Measurements from ENCODE around the gene TESMIN. TPM values are rescaled to one million over a fixed set of nuclear protein-coding genes. Genes with fewer than 3 reads are reported as not detected.

The TESMIN gene
- total RNA-seq, 1 experiment from 2014 or later, result 24.8 TPM

GRCh38 chr11:68698993-68699392 lies 52.3 kb downstream of the TESMIN start:
- no TSS peak for BruUV-seq (replicated peaks)
- TF ChIP-seq FOSL1 (IDR thresholded peaks at IDR 0.05; ENCODE audit: low read depth) (no peak), EGR1 (IDR thresholded peaks at IDR 0.05; ENCODE audit: low read depth) (no peak), ZBTB33 (IDR thresholded peaks at IDR 0.05; ENCODE audit: extremely low read depth, insufficient replicate concordance, low read length) (no peak), MAX (IDR thresholded peaks at IDR 0.05) (no peak), ELF1 (IDR thresholded peaks at IDR 0.05; ENCODE audit: borderline replicate concordance, low read depth) (no peak), CBX3 (IDR thresholded peaks at IDR 0.05; ENCODE audit: low read depth) (no peak), SIN3A (IDR thresholded peaks at IDR 0.05; ENCODE audit: low read depth) (no peak)
- H3K9me2 ChIP-seq (ENCODE audit: insufficient read depth), result no peaks in the 10 kb centered on the region
- H3K4me2 ChIP-seq (ENCODE audit: low read length), result no peak overlapping the region
- ChIA-PET CTCF (no interaction called here), RAD21 (ENCODE audit: low non-redundant PET in 1 of 2, low total read pairs in 2 of 2, uncharacterized antibody in 2 of 2, unreplicated experiment in 2 of 2) (no interaction called here), POLR2A (no interaction called here)
- intact Hi-C loops (cut with micrococcal nuclease), result no loop called here
- ATAC-seq (no peak), DNase-seq (ENCODE audit: low read depth, low spot score) (no peak)
- no peak overlapping the region for H2AFZ ChIP-seq (ENCODE audit: low read depth, low read length, poor library complexity, severe bottlenecking)
- H4K20me1 ChIP-seq (ENCODE audit: insufficient read depth), result no peaks in the 10 kb centered on the region
- no peaks in the 10 kb centered on the region for H3K27me3 ChIP-seq (ENCODE audit: insufficient read depth, low read length)
- no peaks in the 10 kb centered on the region for H3K36me3 ChIP-seq (ENCODE audit: control insufficient read depth in 1 of 2, insufficient read depth in 2 of 2, low read length in 2 of 2)
- H3K4me1 ChIP-seq (ENCODE audit: control insufficient read depth in 1 of 2, insufficient read depth in 2 of 2, low read length in 2 of 2), result no peaks in the 10 kb centered on the region
- no peak overlapping the region for H3K4me3 ChIP-seq (replicated peaks in 1 of 2; ENCODE audit: low read depth in 1 of 2, low read length in 2 of 2)
- no peak overlapping the region for H3K9ac ChIP-seq (ENCODE audit: low read length)
- H3K9me3 ChIP-seq (ENCODE audit: control insufficient read depth in 1 of 2, insufficient read depth in 1 of 2, low read depth in 1 of 2, low read length in 2 of 2), result no peaks in the 10 kb centered on the region; a peak in 1 of 4 replicates
- no peak overlapping the region for H3K27ac ChIP-seq (ENCODE audit: low read depth, low read length)
- H3K79me2 ChIP-seq (ENCODE audit: insufficient read depth, low read length), result no peaks in the 10 kb centered on the region

- ATAC-seq, result no peak
- POLR2A ChIA-PET, result no interaction called here
These were observed 55.8 kb downstream of the TESMIN start for GRCh38 chr11:68695531-68695930.

More at GRCh38 chr11:68695531-68695930, 55.8 kb downstream of the TESMIN start:
- intact Hi-C loops (cut with micrococcal nuclease), result no loop called here
- Histone ChIP-seq H3K4me3 (replicated peaks in 1 of 2; ENCODE audit: low read depth in 1 of 2, low read length in 2 of 2) (no peak overlapping the region), H3K9me3 (ENCODE audit: control insufficient read depth in 1 of 2, insufficient read depth in 1 of 2, low read depth in 1 of 2, low read length in 2 of 2) (no peaks in the 10 kb centered on the region; a peak in 1 of 4 replicates), H3K36me3 (ENCODE audit: control insufficient read depth in 1 of 2, insufficient read depth in 2 of 2, low read length in 2 of 2) (peaks cover 0 to 4% of the 10 kb centered on the region in 2 experiments; a peak in 1 of 4 replicates), H3K27me3 (ENCODE audit: insufficient read depth, low read length) (no peaks in the 10 kb centered on the region), H3K27ac (ENCODE audit: low read depth, low read length) (no peak overlapping the region), H3K9ac (ENCODE audit: low read length) (no peak overlapping the region), H3K4me1 (ENCODE audit: control insufficient read depth in 1 of 2, insufficient read depth in 2 of 2, low read length in 2 of 2) (no peaks in the 10 kb centered on the region), H4K20me1 (ENCODE audit: insufficient read depth) (no peaks in the 10 kb centered on the region), H3K79me2 (ENCODE audit: insufficient read depth, low read length) (no peaks in the 10 kb centered on the region), H3K4me2 (ENCODE audit: low read length) (no peak overlapping the region), H3K9me2 (ENCODE audit: insufficient read depth) (no peaks in the 10 kb centered on the region), H2AFZ (ENCODE audit: low read depth, low read length, poor library complexity, severe bottlenecking) (no peak overlapping the region)
- DNase-seq (ENCODE audit: low read depth, low spot score), result no peak
- ChIA-PET RAD21 (ENCODE audit: low non-redundant PET in 1 of 2, low total read pairs in 2 of 2, uncharacterized antibody in 2 of 2, unreplicated experiment in 2 of 2) (no interaction called here), CTCF (no interaction called here)
- no TSS peak for BruUV-seq (replicated peaks)
- TF ChIP-seq CTCF (IDR thresholded peaks at IDR 0.05 in 2 of 3, conservative IDR thresholded peaks at IDR 0.05 in 1 of 3; ENCODE audit: borderline replicate concordance in 1 of 3, insufficient read depth in 1 of 3, low read depth in 2 of 3, low read length in 2 of 3) (no peak), SP1 (IDR thresholded peaks at IDR 0.05; ENCODE audit: low read depth) (no peak), RAD21 (IDR thresholded peaks at IDR 0.05; ENCODE audit: low read depth) (no peak), YY1 (IDR thresholded peaks at IDR 0.05; ENCODE audit: extremely low read depth, insufficient replicate concordance, low read depth, low read length) (no peak), JUND (IDR thresholded peaks at IDR 0.05) (no peak), POLR2AphosphoS5 (IDR thresholded peaks at IDR 0.05; ENCODE audit: low read depth, low read length) (no peak), MAX (IDR thresholded peaks at IDR 0.05) (no peak), CBX3 (IDR thresholded peaks at IDR 0.05; ENCODE audit: low read depth) (no peak)
